ENCODE results near the gene CDK6.

The CDK6 gene

DNA sequence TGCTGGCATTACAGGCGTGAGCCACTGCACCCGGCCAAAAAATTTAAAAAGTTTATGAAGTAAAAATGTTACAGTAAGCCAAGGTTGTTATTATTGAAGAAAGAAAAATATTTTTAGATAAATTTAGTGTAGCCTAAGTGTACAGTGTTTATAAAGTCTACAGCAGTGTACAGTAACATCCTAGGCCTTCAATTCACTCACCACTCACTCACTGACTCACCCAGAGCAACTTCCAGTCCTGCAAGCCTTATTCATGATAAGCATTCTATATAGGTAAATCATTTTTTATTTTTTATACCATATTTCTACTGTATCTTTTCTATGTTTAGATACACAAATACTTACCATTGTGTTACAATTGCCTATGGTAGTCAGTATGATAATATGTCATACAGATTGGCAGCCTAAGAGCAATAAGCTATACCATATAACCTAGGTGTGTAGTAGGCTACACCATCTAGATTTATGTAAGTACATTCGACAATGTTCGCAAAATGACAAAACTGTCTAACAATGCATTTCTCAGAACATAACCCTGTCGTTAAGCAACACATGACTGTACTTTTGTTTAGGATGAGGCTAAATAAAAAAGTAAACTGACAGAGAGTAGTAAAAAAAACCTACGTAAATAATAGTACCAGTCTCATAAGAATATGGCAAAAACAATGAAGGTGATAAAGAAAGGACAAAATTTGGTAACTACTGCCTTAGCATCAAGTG is 168.4 kb downstream of the CDK6 start:
- DNase-seq, result no peak

DNA sequence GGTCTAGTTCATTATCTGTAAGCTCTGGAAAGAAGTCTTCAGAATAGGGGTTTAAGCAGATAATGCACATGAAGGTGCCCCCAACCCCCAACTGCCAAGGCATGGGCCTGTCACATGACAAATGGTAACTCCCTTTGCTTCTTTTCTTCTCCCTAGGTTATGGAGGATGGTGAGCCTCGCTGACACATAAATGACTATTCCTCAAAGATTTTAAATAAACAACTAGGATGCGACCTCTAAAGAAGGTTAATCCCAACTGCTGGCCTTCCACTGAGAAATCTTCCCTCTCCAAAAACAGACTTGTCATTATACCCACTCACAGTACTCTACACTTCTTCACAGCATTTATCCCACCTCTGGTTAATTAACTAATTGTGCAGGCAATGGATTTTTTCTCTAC is 170.4 kb downstream of the CDK6 start:
- no peak for DNase-seq

DNA sequence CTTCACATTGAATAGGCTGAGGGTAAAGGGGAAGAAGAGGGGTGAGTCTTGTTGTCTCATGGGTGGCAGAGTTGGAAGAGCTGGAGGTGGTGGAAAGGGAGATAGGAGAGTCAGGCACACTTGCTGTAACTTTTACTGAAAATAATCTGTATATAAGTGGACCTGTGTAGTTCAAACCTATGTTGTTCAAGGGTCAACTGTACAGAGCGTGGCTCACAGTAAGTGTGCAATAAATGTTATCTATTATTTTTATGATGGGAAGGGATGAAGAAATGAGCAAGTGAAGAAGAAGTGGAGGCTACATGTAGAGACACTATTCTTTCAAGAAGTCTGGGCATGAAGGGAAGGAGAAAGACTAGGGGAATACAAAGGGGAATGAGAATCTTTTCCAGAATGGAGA is 174.7 kb downstream of the CDK6 start:
- no peak for DNase-seq

DNA sequence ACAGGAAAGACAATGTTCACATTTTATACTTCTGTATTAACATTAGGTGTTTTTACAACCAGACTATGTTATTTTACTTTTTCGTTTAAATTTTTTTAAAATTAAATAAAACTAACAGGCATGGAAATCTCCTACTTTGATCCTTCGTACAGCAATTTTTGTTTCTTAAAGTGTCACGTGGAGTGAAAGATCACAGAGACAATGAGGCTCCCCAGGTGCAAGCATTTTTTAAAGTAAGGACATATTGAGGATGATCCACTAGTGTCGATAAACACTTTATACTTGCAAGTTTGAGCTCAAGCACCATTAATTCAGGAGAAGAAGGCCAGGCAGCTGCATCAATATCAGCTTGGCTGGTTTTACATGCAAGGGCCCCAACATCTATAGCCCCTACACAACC is 177.7 kb downstream of the CDK6 start:
- DNase-seq, result no peak

DNA sequence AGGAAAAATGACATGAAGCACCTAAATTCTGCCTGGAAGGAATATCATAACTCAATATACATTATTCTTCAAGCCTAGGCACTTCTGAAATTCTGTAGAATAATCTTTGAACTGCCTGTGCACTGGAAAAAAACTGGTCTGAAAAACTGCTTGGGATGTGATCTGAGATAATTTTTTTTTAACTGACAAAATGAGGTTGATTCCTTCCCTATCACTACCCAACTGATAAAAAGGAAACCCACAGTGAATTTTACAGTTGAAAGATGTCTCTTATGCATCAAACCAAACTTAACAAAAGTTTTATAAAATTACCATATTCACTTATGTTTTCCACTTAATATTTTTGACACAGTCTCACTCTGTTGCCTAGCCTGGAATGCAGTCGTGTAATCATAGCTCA is 179.0 kb downstream of the CDK6 start:
- DNase-seq, result no peak

DNA sequence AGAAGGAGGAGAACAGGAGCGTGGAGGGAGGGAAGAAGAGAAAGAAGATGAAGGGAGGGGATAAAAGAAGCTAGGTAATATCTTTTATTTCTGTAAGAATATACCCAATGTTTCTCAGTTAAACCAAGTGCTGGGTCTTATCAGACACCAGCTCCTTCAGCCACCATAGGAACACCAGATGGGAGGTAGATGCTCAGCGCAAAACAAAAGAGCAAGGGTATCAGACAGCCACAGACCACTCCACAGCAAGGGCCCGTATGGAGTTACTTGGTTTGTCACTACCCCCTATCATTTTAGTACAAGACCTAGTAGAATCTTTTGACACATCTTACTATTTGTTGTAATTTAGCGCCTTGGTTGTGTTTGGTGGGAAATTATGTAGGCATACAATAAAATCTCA is 180.3 kb downstream of the CDK6 start:
- no peak for DNase-seq

DNA sequence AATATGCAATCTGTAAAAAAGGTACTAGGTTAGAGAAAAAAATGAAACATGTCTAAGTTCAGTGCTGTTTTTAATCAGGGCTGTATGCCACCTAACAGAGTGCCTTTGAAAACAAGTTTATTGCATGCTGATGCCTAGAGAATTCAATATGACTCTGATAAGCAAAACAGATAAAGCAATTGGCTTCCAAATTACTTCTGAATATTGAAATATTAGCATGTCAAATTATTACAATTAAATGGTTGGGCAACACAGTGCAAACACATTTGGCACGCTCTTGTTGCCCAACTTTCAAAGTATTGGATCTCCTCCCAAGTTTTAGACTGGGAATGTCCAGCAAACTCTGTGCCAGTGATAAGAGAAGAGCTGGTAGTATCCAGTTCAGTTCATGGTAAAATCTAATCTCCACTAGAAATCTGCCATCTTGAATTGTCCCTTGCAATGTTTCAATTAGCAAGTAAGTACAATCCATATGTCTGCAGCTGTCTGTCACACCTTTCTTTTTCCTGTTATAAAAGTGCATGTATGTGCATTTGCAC is 181.0 kb downstream of the CDK6 start:
- DNase-seq, result no peak

DNA sequence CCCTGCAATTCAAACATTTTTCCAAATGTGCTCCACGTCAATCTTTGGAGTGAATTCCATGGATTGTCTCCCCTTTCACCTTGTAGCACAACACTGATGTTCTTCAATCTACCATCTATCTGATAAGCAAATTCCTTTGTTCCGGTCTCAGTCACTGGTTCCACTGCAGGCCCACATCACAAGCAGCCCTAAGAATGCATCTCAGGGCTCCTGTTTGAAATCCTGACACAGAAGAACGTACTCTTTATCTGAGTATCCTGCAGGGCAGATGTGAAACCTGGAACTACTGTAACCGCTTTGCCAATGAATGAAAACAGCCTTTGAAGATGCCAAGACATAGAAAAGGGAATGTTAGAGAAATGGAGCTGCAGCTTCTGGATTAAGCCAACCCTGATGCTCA is 183.2 kb downstream of the CDK6 start:
- peak; percentile 75 for DNase-seq

DNA sequence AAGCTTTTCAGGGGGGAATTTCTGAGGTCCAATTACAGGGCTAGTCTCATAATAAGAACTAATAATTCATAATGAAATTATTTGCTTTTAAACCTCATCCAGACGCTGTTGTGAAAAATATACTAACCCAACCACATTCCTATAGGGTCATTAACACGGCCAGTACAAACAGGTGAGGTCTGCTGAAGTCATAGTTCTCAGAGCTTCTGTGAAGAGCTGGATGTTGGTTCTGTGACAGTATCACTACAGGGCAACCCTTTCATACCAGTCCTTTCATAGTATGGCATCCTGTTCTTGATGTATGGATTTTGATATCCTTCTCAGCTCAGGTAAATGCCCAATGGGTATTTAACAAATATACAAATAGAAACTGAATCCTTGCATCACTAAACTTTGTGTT is 183.8 kb downstream of the CDK6 start:
- no peak for DNase-seq

DNA sequence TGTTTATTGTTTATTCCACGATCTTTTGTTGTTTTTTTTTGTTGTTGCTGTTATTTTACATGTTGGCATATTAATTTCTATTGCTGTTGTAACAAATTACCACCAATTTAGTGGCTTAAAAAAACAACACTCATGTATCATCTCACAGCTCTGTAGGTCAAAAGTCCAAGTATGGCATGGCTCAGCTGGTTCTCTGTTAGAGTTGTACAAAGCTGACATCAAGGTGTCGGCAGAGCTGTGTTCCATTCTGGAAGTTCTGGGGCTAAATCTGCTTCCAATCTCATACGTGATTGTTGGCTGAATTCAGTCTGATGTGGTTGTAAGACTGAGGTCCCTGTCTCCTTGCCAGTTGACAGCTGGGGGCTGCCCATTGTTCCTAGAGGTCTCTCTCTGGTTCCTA is 186.0 kb downstream of the CDK6 start:
- no peak for DNase-seq

DNA sequence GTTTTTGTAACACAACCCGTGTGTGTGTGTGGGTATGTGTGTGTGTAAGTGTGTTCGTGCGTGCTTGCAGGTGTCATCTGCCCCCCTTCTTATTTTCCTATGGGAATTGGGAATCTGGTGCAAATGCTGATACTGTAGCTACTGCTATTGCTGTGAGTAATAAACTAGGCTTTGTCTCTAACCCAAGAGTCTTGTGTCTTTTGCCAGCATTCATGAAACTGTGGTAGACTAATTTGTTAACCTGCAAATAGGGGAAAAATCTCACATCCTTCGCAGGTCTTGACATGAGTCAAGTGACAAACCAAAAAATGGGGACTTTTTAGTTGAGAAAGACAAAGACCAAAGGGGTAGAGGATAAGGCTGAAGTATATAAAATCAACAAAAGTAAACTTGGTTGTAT is 188.3 kb downstream of the CDK6 start:
- DNase-seq, result no peak

DNA sequence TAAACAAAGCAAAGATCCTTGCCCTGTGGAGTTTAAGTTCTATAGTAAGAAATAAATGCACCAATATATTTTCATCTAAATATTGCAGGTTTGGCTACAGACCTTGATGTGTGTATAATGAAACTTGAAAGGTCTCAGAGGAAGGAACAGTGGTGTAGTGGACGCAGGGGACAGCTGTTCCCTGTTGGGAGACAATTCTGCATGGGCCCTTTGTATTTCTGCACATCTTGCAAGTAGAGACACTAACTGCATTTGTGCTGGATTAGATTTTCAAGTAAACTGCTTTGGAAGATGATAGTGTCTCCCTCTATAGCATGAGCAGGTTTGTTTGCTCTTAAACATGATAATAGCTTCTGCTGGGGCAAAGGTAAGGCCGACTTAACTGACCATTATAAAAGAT is 188.7 kb downstream of the CDK6 start:
- no peak for DNase-seq

DNA sequence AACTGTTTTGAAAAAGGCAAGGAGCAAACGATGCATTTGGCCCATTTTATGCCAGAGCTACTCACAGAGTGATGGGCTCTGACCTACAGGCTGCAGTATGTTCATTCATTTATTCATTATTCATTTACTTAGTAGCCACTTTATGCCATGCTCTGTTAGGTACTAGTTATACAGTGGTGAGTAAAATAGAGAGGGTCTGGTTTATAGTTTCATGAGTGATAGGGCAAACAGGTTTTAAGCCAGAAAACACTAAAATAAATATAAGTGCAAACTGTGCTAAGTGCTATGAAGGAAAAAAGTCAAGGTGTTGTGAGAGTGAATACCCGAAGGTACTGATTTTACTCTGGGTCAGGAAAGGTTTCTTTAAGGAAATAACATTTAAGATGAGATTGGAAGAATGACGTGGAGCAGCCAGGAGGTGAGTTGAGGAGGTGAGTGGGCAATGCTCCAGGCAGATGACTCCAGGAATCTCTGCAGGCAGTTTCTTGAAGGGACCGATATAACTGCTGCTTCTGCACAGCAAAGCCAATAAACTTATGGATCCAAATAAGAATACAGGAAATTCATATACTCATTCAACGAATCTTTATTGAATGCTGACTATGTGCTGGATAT is 189.3 kb downstream of the CDK6 start:
- DNase-seq, result no peak

DNA sequence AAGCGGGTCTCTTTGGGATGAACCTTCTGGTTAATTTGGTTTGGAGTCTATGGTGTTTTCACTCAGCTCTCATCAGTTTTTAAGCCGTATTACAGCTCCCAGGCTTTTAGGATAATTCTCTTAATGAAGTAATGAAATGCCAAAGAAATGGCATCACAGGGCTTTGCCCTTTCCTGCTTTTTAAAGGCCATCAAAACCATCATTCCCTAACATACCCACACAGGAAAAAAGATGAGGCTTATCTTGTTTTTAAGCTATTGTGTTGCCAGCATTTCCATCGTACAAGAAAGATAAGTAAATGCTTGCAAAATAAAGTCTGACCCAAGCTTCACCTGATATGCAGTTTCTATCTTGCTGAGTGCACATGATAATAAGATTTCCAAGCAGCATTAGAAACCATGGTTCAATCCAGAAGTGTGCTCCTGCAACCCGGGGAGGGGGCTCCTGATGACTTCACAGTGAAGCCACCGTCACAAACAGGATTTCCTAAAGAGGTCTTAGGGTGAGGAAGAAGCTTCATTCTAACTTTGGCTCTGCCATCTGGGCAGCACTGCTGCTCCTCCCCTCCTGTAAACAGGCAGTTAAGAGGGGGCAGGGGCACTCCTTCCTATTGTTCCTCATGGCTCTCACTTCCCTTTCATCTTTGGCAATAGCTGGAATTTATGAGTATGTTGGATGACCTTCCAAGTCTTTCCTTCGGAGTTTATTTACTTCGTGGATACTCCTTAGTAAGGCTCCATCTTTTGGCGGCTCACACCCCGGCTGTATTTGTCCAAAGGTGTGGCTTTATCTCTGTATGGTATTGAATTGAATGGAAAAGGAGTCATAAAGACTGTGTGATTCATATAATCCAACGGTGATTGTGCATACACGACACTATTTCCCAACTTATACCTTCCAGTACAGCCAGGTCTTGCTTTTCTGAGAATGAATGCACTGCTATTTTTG is 191.0 kb downstream of the CDK6 start:
- DNase-seq, result no peak

DNA sequence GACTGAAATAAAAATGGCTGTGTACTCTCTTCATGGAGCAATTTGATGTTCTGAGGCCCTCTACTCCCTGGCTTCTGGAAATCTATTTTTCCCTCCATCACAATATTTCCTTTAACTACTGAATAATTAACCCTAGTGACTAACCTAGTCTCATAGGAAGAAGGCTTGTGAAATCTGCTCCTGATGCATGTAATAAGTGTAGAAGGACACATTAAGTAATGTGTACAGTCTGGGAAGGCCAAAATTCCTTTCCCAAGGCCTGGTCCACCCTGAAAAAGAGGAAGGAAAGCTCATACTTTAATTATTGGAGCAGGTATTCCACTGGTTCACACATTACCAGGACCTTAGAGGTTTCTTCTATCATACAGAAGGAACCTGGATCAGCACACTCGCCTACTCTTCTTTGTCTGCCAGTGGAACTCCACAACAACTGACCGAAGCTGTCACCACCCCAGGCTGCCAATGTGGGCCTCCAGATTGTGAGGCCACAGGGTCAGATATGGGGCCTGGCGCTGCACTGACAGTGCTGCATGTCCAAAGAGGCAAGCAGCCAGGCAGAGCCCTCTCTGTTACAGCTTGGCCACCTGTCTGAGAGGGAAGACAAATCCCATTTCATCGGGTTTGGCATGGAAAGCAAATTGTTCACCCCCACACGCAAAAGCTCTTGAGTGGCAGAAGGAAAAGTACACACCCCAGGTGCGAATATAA is 191.8 kb downstream of the CDK6 start:
- DNase-seq, result no peak

DNA sequence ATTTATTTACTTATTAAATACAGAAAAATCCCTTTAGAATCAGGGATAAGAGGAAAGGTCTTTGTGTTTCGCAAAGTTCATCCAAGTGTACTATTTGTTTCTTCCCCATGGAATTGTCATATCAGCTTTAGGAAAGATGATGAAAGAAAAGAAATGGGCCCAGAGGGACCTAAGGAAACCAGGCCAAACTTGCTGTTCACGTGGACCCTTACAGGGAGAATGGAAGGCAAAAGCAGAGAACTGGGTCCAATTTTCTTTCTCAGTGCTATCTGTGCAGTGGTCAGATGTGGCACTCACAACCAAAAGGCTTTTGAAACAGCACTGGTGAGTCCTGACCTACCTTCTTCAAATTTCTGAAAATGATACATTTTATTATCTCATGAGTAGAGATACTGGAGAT is 192.6 kb downstream of the CDK6 start:
- no peak for DNase-seq

DNA sequence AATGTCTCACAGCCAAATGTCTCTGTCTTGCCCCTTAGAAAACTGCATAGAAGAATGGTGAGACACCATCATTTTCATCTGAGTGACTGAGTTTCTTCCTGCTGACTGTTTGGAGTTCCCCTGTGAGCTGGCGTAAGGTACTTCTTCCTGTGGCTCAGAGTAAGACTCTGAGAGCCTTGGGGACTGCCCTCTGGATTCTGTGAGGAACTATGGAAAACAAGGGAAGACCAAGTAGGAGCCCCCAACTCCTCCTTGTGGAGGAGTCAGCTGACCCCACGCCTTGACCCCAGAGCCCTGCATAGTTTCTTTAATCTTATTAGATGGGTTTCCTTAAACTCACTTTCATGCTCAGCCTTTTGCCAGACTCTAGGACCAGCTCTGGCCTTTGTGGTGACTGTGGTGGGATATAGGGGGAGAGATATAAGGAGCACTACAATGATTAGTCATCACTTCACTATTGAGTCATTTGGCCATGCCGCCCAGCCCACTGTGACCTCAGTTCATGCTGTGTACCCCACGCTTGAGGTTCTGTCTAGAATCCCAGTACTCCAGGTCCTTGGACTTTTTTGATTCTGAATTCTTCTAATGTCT is 194.4 kb downstream of the CDK6 start:
- DNase-seq, result no peak

DNA sequence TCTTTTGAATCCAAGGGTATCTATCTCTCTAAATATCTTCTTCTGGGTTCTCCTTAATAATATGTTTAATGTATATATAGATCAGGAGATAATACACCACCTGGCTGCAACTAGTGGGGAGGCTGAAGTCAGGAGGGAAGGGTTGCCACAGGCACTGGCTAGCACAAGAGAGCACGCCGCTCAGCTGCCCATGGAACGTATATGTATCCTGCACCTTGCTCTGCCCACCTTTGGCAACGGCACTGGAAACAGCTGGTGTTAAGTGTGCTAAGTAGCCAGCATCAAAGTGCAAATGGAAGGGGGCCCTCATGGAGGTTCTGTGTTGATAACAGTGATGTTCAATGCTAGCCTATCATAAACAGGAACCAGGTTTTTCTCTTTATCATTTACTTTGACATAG is 196.4 kb downstream of the CDK6 start:
- DNase-seq, result no peak

DNA sequence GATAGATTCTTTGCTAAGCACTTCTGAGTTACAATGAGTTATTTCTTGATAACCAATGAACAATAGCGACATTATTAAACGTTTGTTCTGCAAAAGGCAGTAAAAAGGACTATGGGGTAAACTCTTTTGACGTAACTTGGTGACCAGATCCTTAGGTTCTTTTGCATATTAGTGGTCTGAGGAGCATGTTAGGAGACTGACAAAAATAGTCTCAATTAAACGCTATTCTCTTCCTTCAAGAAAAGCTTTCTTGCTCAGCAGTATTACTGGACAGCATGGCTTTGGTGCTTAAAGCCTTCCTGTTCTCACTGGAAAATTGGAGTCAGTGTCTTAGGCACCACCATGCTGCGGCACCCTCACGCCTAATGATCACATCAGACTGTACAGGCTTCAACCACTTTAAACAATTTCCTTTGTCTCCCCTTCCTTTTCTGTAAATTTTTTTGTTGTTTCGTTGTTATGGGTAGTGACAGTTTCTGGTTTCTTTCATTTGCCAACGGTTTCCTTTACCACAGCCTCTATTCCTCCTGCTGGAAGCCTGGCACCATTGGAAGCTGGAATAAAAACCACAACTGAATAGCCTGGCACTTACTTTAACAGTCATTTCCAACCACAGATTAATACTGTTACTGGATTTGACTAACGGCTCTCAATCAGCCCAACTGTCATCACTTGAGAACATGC is 197.0 kb downstream of the CDK6 start:
- DNase-seq, result no peak

DNA sequence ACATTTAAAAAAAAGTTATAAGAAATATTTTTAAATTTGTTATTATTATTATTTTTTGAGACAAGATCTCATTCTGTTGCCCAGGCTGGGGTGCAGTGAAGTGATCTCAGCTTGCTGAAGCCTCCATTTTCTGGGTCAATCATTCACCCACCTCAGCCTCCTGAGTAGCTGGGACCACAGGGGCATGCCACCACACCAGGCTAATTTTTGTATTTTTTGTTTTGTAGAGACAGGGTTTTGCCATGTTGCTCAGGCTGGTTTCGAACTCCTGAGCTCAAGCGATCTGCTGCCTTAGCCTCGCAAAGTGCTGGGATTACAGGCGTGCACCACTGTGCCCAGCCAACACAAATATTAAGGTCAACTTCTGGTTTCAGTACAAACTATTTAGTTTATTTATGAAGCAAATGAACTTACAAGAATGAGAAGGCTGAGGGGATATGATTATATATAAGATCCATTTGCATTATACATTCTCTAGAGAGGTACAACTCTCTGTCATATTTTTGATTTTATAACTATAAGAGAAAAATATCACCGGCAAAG is 200.3 kb downstream of the CDK6 start:
- no peak for DNase-seq

DNA sequence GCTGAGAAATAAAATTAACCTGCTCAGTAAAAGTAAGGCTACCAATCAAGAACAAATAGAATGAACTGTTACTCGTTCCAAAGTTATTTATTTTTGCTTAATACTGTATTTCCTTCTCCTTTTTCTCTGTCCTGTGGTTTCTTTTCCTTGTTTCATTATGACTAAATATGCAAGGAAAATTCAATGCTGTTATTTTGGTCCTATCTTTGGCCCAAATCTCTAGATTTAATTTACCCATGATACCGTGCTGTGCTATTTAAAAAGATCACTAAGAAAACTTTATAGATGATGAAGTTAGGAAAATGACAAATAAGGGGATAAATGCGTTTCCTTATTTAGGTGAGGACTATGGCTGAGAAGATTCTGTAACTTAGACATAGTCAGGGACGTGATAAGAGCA is 200.8 kb downstream of the CDK6 start:
- DNase-seq, result no peak

Measured in islet precursor cell (in vitro differentiated cells).